Measurements from ENCODE around the gene KRTAP5-9.
"Not testable (repeated sequence)": the region's sequence is repeated elsewhere in the genome, so short reads cannot be mapped to it uniquely, and the experiment has no call there.

KRTAP5-9 gene

GRCh38 chr11:71563406-71563805 lies 15.2 kb downstream of the KRTAP5-9 start:
- no peak overlapping the region for H3K27ac Mint-ChIP-seq
- peak; percentile 26 for DNase-seq
- no peaks in the 10 kb centered on the region for H3K9me3 Mint-ChIP-seq
- no peaks in the 10 kb centered on the region for H3K36me3 Mint-ChIP-seq
- peaks cover 30% of the 10 kb centered on the region for H3K27me3 Mint-ChIP-seq
- no peaks in the 10 kb centered on the region for H3K4me1 Mint-ChIP-seq
- no peak overlapping the region for H3K4me3 Mint-ChIP-seq
- CTCF ChIA-PET: interaction anchor here (0.7 to 1.4 kb wide), 3 partner anchors 14 to 1096 kb away, joined by 3 read pairs; no protein-coding TSS in a partner anchor

GRCh38 chr11:71564430-71564829 lies 16.2 kb downstream of the KRTAP5-9 start:
- peaks cover 30% of the 10 kb centered on the region for H3K27me3 Mint-ChIP-seq
- no peaks in the 10 kb centered on the region for H3K4me1 Mint-ChIP-seq
- CTCF ChIA-PET: no interaction called here
- no peak overlapping the region for H3K4me3 Mint-ChIP-seq
- H3K9me3 Mint-ChIP-seq: no peaks in the 10 kb centered on the region
- DNase-seq: peak; percentile 11
- no peak overlapping the region for H3K27ac Mint-ChIP-seq
- no peaks in the 10 kb centered on the region for H3K36me3 Mint-ChIP-seq

GRCh38 chr11:71565263-71565662 lies 17.0 kb downstream of the KRTAP5-9 start, which contains the start of gene KRTAP5-10:
KRTAP5-10 (plus strand) TSS chr11:71565563; CDS start chr11:71565588, 25 bp downstream.
- CTCF ChIA-PET: no interaction called here

GRCh38 chr11:71566081-71566620 lies 17.9 kb downstream of the KRTAP5-9 start:
- H3K36me3 Mint-ChIP-seq: no peaks in the 10 kb centered on the region
- H3K4me3 Mint-ChIP-seq: no peak overlapping the region
- CTCF ChIA-PET: no interaction called here
- no peak overlapping the region for H3K27ac Mint-ChIP-seq
- DNase-seq: no peak
- no peaks in the 10 kb centered on the region for H3K9me3 Mint-ChIP-seq
- H3K27me3 Mint-ChIP-seq: peaks cover 30% of the 10 kb centered on the region
- H3K4me1 Mint-ChIP-seq: no peaks in the 10 kb centered on the region

More at GRCh38 chr11:71565263-71565662, 17.0 kb downstream of the KRTAP5-9 start, which contains the start of gene KRTAP5-10:
- H3K4me1 Mint-ChIP-seq: no peaks in the 10 kb centered on the region
- no peaks in the 10 kb centered on the region for H3K36me3 Mint-ChIP-seq
- DNase-seq: no peak
- H3K27ac Mint-ChIP-seq: no peak within 1 kb of the TSS
- H3K27me3 Mint-ChIP-seq: peaks cover 30% of the 10 kb centered on the region
- no peaks in the 10 kb centered on the region for H3K9me3 Mint-ChIP-seq
- no peak within 1 kb of the TSS for H3K4me3 Mint-ChIP-seq

- DNase-seq, H3K4me1 Mint-ChIP-seq, CTCF ChIA-PET, H3K9me3 Mint-ChIP-seq, H3K27ac Mint-ChIP-seq, H3K36me3 Mint-ChIP-seq, H3K4me3 Mint-ChIP-seq: not testable (repeated sequence)
- peaks cover 30% of the 10 kb centered on the region for H3K27me3 Mint-ChIP-seq
Measured at GRCh38 chr11:71566626-71567599, 18.7 kb downstream of the KRTAP5-9 start.

GRCh38 chr11:71567633-71568032 lies 19.4 kb downstream of the KRTAP5-9 start:
- H3K4me1 Mint-ChIP-seq, H3K27ac Mint-ChIP-seq, H3K9me3 Mint-ChIP-seq, DNase-seq, H3K36me3 Mint-ChIP-seq, CTCF ChIA-PET, H3K4me3 Mint-ChIP-seq: not testable (repeated sequence)
- H3K27me3 Mint-ChIP-seq: peaks cover 30% of the 10 kb centered on the region

- Mint-ChIP-seq H3K4me1 (no peaks in the 10 kb centered on the region), H3K27me3 (peaks cover 20% of the 10 kb centered on the region), H3K9me3 (no peaks in the 10 kb centered on the region), H3K4me3 (no peak overlapping the region), H3K36me3 (no peaks in the 10 kb centered on the region), H3K27ac (no peak overlapping the region)
- CTCF ChIA-PET: no interaction called here
- no peak for DNase-seq
Measured at GRCh38 chr11:71568704-71569349, 20.6 kb downstream of the KRTAP5-9 start.

- H3K4me1 Mint-ChIP-seq, H3K27ac Mint-ChIP-seq, H3K4me3 Mint-ChIP-seq, H3K36me3 Mint-ChIP-seq, CTCF ChIA-PET, DNase-seq, H3K27me3 Mint-ChIP-seq, H3K9me3 Mint-ChIP-seq: not testable (repeated sequence)
Measured at GRCh38 chr11:71571101-71571850, 23.1 kb downstream of the KRTAP5-9 start.

GRCh38 chr11:71572811-71573210 lies 24.6 kb downstream of the KRTAP5-9 start:
- Mint-ChIP-seq H3K36me3 (no peaks in the 10 kb centered on the region), H3K9me3 (no peaks in the 10 kb centered on the region), H3K4me1 (no peaks in the 10 kb centered on the region), H3K27me3 (peaks cover 4% of the 10 kb centered on the region), H3K4me3 (no peak overlapping the region), H3K27ac (no peak overlapping the region)
- CTCF ChIA-PET: no interaction called here
- DNase-seq: no peak

GRCh38 chr11:71574418-71574817 lies 26.2 kb downstream of the KRTAP5-9 start:
- CTCF ChIA-PET: interaction anchor here (1.4 kb wide), 1 partner anchor 8 kb away, joined by 3 read pairs; no protein-coding TSS in a partner anchor
- Mint-ChIP-seq H3K9me3 (no peaks in the 10 kb centered on the region), H3K27ac (no peak overlapping the region), H3K27me3 (no peaks in the 10 kb centered on the region), H3K36me3 (no peaks in the 10 kb centered on the region), H3K4me3 (no peak overlapping the region), H3K4me1 (no peaks in the 10 kb centered on the region)
- DNase-seq: no peak

- peaks cover 2% of the 10 kb centered on the region for H3K4me1 Mint-ChIP-seq
- H3K9me3 Mint-ChIP-seq: no peaks in the 10 kb centered on the region
- H3K36me3 Mint-ChIP-seq: no peaks in the 10 kb centered on the region
- CTCF ChIA-PET: no interaction called here
- no peak overlapping the region for H3K27ac Mint-ChIP-seq
- no peak for DNase-seq
- H3K4me3 Mint-ChIP-seq: no peak overlapping the region
- peaks cover 11% of the 10 kb centered on the region for H3K27me3 Mint-ChIP-seq
Measured at GRCh38 chr11:71575723-71576424, 27.7 kb downstream of the KRTAP5-9 start.

- H3K4me3 Mint-ChIP-seq, DNase-seq, H3K4me1 Mint-ChIP-seq, H3K36me3 Mint-ChIP-seq, CTCF ChIA-PET, H3K9me3 Mint-ChIP-seq, H3K27ac Mint-ChIP-seq: not testable (repeated sequence)
- H3K27me3 Mint-ChIP-seq: peaks cover 20% of the 10 kb centered on the region
Measured at GRCh38 chr11:71576688-71577465, 28.7 kb downstream of the KRTAP5-9 start.

GRCh38 chr11:71577469-71578004 lies 29.3 kb downstream of the KRTAP5-9 start:
- Mint-ChIP-seq H3K27me3 (peaks cover 26% of the 10 kb centered on the region), H3K36me3 (no peaks in the 10 kb centered on the region), H3K4me1 (peaks cover 2% of the 10 kb centered on the region), H3K4me3 (no peak overlapping the region), H3K9me3 (no peaks in the 10 kb centered on the region), H3K27ac (no peak overlapping the region)
- DNase-seq: no peak
- CTCF ChIA-PET: no interaction called here

Measured in activated naive CD4-positive, alpha-beta T cell treated with anti-CD3 and anti-CD28 coated beads, Interleukin-2, amount 10 ng/mL, durations not matched to agents 7 days and 5 days (primary cell).